ENCODE measurements around the gene ADAMTS2.

The ADAMTS2 gene

DNA sequence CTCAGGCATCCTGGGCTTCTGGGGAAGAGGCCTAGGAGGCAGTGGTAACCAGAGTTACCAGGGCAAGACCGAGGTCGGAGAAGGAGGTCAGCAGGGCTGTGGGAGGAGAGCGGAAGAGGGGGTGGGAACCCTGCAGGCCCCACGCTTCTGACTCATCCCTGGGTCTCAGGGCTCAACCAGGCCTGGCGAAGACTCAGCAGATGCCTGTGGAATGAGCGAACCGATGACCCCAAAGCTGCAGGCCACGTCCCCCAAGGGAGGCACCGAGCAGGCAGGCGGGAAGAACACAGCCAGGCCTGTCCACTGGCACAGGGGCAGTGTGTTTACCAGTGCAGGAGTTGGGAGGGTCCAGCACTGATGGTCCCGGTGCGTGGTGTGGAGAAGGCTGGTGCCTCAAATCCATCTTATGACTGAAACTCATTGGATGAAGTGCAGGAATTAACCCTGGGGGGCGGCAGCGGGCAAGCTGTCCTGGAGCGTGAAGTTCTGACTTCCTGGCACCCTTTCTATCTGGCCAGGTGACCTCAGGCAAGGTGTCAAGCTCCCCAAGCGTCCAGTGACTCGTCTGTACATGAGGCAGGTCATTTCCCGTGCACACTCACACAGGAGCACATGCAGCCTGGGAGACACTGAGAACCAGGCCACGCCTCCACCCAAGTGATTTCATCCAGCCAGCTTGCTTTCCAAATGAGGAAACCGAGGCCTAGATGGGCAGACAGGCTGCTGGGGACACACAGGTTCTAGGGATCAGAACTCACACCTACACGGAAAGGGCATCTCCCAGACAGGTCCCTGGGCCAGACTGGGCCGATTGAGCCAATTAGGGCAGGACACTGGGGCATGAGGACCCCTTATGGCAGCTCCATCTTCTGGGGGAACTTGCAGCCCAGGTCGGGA is 69.1 kb downstream of the ADAMTS2 start:
- Histone ChIP-seq H3K27me3 (ENCODE audit: insufficient read depth, low read length) (no peaks in the 10 kb centered on the region), H3K9me3 (ENCODE audit: insufficient read depth, low read depth, low read length) (no peaks in the 10 kb centered on the region), H3K9ac (ENCODE audit: low read depth, low read length) (no peak overlapping the region), H3K4me3 (ENCODE audit: low read length) (no peak overlapping the region), H3K4me1 (ENCODE audit: insufficient read depth, low read length) (no peaks in the 10 kb centered on the region), H3K36me3 (ENCODE audit: insufficient read depth, low read length) (no peaks in the 10 kb centered on the region), H3K27ac (ENCODE audit: low read depth, low read length) (no peak overlapping the region)
- WGBS: 88% methylated on average over 23 of the region's 23 CpGs

DNA sequence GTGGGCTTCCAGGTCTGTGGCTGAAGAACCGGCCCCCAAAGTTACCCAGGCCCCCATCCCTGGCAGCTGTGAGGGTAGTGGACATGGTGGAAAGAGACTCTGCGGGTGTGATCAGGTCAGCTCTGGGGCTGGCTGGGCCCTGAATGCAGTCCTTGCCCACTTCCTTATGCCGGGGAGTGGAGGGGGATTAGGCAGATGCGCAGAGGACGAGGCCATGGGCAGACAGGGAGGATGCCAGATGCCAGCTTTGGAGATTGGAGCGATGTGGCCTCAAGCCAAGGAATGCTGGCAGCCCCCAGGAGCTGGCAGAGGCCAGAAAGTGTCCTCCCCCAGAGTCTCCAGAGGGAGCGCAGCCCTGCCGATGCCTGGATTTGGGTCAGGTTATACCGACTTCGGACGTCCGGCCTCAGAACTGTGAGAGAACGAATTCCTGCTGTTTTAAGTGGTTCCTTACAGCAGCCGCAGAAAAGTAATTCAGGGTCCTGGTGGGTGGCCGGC is 69.8 kb downstream of the ADAMTS2 start:
- Histone ChIP-seq H3K4me3 (ENCODE audit: low read length) (no peak overlapping the region), H3K36me3 (ENCODE audit: insufficient read depth, low read length) (no peaks in the 10 kb centered on the region), H3K27me3 (ENCODE audit: insufficient read depth, low read length) (no peaks in the 10 kb centered on the region), H3K4me1 (ENCODE audit: insufficient read depth, low read length) (no peaks in the 10 kb centered on the region), H3K27ac (ENCODE audit: low read depth, low read length) (no peak overlapping the region), H3K9ac (ENCODE audit: low read depth, low read length) (no peak overlapping the region), H3K9me3 (ENCODE audit: insufficient read depth, low read depth, low read length) (no peaks in the 10 kb centered on the region)
- WGBS: 95% methylated on average over 15 of the region's 15 CpGs

DNA sequence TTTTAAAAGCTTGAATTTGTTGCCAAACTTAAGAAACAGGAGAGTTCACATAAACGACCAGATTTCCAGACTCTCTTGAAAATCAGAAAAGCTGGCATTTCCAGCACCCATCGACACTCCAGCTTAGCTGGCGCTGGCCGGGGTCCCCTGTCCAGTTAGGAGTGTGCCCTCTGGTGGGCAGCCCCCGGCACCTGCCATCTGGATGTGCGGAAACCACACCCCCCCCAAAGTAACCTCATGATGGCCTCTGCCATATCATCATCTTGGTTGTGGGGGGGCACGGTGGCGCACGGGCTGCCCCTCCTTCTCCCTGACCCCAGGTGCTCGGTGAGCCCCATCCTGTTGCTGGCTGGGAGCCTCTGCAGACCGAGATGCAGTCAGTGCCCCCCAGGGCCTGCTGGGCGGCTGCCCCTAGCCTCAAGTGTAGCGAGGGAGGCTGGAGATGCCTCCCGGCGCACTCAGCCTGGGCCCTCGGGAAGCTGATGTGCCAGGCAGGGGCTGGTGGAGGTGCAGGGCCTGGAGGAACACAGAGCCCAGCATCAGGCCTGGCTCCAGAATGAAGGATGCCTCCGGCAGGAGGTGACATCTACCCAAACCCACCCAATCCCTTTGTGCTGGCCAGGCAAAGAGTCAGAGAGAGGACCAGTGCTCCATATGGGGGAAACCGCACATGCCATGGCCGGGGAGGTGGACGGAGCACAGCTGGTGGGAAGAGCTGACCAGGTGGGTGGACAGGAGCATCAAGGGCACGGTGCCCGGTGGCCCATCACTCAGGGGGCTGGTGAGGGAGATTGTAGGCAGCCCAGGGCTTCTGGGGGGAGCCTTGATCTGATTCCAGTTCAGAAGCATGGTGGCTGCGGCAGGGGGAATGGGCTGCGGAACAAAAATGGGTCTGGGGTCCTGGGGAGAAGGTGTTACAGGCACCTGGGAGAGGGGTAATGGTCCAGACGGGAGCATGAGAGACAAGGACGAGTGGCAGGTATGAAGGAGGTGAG is 70.6 kb downstream of the ADAMTS2 start:
- H3K9me3 ChIP-seq (ENCODE audit: insufficient read depth, low read depth, low read length): no peaks in the 10 kb centered on the region
- H3K27ac ChIP-seq (ENCODE audit: low read depth, low read length): no peak overlapping the region
- no peak overlapping the region for H3K4me3 ChIP-seq (ENCODE audit: low read length)
- 92% methylated on average over 26 of the region's 26 CpGs for WGBS
- no peaks in the 10 kb centered on the region for H3K27me3 ChIP-seq (ENCODE audit: insufficient read depth, low read length)
- H3K9ac ChIP-seq (ENCODE audit: low read depth, low read length): no peak overlapping the region
- H3K36me3 ChIP-seq (ENCODE audit: insufficient read depth, low read length): no peaks in the 10 kb centered on the region
- H3K4me1 ChIP-seq (ENCODE audit: insufficient read depth, low read length): no peaks in the 10 kb centered on the region

DNA sequence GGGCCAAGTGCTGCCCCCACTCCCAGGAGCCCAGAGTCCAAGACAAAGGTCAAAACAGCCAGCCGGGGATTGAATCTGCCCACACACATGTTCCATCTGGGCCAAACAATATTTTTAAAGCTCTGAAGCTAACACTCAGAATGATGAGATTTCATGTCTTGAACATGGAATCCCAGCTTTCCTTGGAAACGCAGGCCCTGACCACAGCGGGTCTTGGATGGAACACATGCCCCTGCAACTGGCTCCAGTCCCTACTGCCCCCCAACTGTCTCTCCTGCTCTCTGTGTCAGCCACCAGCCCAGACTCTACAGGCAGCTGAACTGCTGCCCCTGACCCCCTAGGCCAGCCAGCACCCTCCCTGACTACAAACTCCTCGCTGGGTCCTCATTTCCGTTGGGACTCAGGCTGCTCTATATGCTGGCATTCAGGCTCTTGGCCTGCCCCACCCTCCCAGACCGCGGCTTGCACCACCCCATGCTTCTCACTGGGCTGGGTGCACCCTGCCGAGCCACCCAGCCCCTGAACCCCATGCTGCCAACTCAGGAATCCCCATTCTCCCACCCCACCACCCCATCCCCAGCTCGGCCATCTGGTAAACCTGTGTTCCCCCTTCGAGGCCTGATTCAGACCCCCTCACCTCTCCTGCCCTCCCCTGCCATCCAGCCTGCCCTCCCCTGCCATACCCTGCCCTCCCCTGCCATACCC is 71.7 kb downstream of the ADAMTS2 start:
- H3K27me3 ChIP-seq (ENCODE audit: insufficient read depth, low read length): no peaks in the 10 kb centered on the region
- no peaks in the 10 kb centered on the region for H3K36me3 ChIP-seq (ENCODE audit: insufficient read depth, low read length)
- H3K4me3 ChIP-seq (ENCODE audit: low read length): no peak overlapping the region
- no peak overlapping the region for H3K9ac ChIP-seq (ENCODE audit: low read depth, low read length)
- no peaks in the 10 kb centered on the region for H3K4me1 ChIP-seq (ENCODE audit: insufficient read depth, low read length)
- H3K27ac ChIP-seq (ENCODE audit: low read depth, low read length): no peak overlapping the region
- H3K9me3 ChIP-seq (ENCODE audit: insufficient read depth, low read depth, low read length): no peaks in the 10 kb centered on the region
- 89% methylated on average over 10 of the region's 10 CpGs for WGBS

DNA sequence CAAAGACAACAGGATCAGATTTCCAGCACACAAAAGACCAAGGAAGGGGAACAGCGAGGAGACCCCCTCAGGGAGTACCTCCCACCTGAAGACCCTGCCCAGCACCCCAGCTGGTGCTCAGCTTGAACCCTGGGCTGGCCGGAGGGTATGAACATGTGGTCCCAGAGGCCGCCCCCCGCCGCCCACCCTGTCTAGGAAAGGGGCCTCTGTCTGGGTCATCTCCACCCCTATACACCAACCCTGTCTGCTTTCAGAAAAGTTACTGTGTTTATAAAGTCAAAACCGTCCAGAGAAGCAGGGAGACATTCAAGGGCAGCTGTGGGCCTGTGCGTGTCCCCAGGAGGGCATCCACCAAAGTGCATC is 72.2 kb downstream of the ADAMTS2 start:
- Histone ChIP-seq H3K9me3 (ENCODE audit: insufficient read depth, low read depth, low read length) (no peaks in the 10 kb centered on the region), H3K36me3 (ENCODE audit: insufficient read depth, low read length) (no peaks in the 10 kb centered on the region), H3K4me1 (ENCODE audit: insufficient read depth, low read length) (no peaks in the 10 kb centered on the region), H3K27me3 (ENCODE audit: insufficient read depth, low read length) (no peaks in the 10 kb centered on the region), H3K9ac (ENCODE audit: low read depth, low read length) (no peak overlapping the region), H3K27ac (ENCODE audit: low read depth, low read length) (no peak overlapping the region), H3K4me3 (ENCODE audit: low read length) (no peak overlapping the region)
- WGBS: 87% methylated on average over 7 of the region's 7 CpGs

DNA sequence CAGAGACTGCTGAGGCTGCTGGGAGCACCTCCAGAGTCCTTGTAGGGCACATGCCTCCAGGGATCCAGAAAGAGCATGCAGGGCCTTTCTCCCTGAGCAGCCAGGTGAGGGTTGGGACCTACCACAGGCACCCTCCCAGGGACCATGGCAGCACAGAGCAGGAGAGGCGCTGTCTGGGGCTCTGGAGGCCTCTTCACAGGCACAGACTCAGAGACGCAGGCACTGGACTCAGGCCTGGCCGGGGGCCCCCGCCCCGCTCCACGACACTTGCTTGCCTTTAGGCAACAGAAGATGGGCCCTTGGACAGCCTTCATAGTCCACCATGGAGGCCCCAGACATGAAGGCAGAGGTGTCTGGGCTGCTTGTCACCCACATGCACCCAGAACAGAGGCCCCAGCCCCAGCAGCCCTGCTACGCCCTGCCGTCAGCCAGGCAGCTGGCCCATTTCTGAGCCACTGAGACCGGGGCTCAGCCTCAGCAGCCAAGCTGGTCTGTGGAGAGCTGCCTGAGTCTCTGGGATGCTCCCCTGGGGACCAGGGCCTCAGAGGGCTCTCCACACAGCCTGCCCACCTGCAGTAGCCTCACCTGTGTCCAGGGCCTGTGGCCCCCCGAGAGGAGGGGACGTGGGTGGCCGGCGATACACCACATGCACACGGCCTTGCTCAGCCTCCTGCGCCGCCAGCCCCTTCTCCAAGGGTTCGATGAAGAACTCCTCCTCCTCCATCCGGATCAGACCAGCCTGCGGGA is 72.8 kb downstream of the ADAMTS2 start:
- Histone ChIP-seq H3K27me3 (ENCODE audit: insufficient read depth, low read length) (no peaks in the 10 kb centered on the region), H3K4me3 (ENCODE audit: low read length) (no peak overlapping the region), H3K27ac (ENCODE audit: low read depth, low read length) (no peak overlapping the region), H3K9ac (ENCODE audit: low read depth, low read length) (no peak overlapping the region), H3K4me1 (ENCODE audit: insufficient read depth, low read length) (no peaks in the 10 kb centered on the region), H3K9me3 (ENCODE audit: insufficient read depth, low read depth, low read length) (no peaks in the 10 kb centered on the region), H3K36me3 (ENCODE audit: insufficient read depth, low read length) (no peaks in the 10 kb centered on the region)
- WGBS: 92% methylated on average over 19 of the region's 19 CpGs

DNA sequence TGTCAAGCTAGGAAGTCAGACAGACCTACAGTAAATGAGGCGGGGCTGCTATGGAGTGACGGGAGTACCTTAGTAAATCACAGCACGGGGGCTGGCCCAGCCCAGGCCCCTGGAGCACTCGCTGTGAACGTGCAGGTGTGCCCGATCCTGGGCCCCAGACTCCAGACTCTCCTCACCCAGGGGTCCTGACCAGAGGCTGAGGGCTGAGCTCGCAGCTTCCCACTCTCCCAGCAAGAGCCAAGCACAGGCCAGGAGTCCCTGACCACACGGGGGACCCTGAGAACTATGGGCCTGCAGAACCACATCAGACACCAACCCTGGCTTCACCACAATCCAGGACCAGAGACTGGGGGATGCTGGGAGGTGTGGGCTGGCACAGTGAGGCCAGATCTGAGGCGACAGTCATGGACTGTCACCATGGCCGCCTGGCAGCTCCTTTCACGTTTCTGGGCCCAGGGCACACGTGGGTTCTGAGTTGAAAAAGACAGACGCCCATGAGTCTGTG is 73.4 kb downstream of the ADAMTS2 start:
- 91% methylated on average over 13 of the region's 13 CpGs for WGBS
- no peaks in the 10 kb centered on the region for H3K27me3 ChIP-seq (ENCODE audit: insufficient read depth, low read length)
- no peaks in the 10 kb centered on the region for H3K36me3 ChIP-seq (ENCODE audit: insufficient read depth, low read length)
- H3K9ac ChIP-seq (ENCODE audit: low read depth, low read length): no peak overlapping the region
- no peak overlapping the region for H3K27ac ChIP-seq (ENCODE audit: low read depth, low read length)
- no peaks in the 10 kb centered on the region for H3K4me1 ChIP-seq (ENCODE audit: insufficient read depth, low read length)
- no peak overlapping the region for H3K4me3 ChIP-seq (ENCODE audit: low read length)
- no peaks in the 10 kb centered on the region for H3K9me3 ChIP-seq (ENCODE audit: insufficient read depth, low read depth, low read length)

DNA sequence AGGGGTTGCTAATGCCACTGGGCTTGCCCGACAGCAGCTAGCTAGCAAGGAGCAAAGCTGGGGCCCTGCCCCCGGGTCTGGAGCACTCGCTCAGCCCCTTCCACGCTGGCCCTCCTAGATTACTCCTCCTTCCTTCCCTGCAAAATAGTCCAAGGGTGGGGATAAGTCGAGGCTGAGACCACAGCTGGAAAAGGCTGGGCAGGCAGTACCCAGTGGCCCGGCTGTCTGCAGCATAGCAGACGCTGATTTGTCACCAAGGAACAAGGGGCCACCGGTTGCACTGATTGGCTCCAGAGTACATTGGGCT is 73.9 kb downstream of the ADAMTS2 start:
- no peak overlapping the region for H3K9ac ChIP-seq (ENCODE audit: low read depth, low read length)
- no peak overlapping the region for H3K27ac ChIP-seq (ENCODE audit: low read depth, low read length)
- H3K9me3 ChIP-seq (ENCODE audit: insufficient read depth, low read depth, low read length): no peaks in the 10 kb centered on the region
- WGBS: 89% methylated on average over 8 of the region's 8 CpGs
- H3K36me3 ChIP-seq (ENCODE audit: insufficient read depth, low read length): no peaks in the 10 kb centered on the region
- H3K4me1 ChIP-seq (ENCODE audit: insufficient read depth, low read length): no peaks in the 10 kb centered on the region
- H3K27me3 ChIP-seq (ENCODE audit: insufficient read depth, low read length): no peaks in the 10 kb centered on the region
- H3K4me3 ChIP-seq (ENCODE audit: low read length): no peak overlapping the region

DNA sequence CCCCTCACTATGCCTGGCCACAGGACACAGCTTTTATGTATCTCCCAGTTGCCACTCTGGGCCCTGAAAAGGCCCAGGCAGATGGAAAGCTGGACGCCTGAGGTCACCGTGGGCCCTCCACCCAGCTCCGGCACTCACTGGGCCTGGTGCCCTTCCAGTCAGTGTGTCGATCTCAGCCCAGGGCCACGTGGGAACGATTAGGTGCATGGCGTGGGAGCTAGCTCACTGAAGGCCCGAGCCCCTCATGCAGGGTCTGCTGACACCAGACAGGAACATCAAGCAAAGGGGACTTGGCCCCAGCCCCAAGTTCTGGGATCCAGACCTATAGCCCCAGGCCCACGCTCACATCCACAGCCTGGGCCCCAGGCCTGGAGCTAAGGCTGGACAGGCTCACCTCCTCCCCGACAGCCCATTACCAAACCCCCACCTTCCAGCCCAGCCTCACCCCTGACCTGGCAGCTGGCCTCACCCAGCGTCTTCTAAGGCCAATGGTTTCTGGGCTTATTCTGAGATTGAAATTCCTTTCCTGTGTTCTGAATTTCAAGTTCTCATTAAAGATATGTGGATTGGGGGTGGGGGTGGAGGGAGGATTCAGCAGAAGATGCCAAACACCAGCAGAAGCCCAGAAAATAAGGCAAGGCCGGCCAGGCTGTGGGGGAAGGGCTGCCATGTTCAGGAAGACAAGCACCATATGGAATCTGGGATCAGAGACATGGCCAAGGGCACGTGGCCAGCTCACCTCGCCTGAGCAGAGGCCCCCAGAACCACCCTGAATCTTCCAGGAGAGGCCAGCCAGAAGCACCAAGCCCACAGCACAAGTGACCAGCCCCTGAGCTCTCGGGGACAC is 74.5 kb downstream of the ADAMTS2 start:
- Histone ChIP-seq H3K36me3 (ENCODE audit: insufficient read depth, low read length) (no peaks in the 10 kb centered on the region), H3K9me3 (ENCODE audit: insufficient read depth, low read depth, low read length) (no peaks in the 10 kb centered on the region), H3K4me3 (ENCODE audit: low read length) (no peak overlapping the region), H3K9ac (ENCODE audit: low read depth, low read length) (no peak overlapping the region), H3K4me1 (ENCODE audit: insufficient read depth, low read length) (0 out of 2 replicates have a peak, but pooled peaks cover 4% of the 10 kb centered on the region), H3K27me3 (ENCODE audit: insufficient read depth, low read length) (no peaks in the 10 kb centered on the region), H3K27ac (ENCODE audit: low read depth, low read length) (no peak overlapping the region)
- WGBS: 88% methylated on average over 15 of the region's 15 CpGs
